IMR-90 (cell line): ENCODE results near the gene UPF1. TPM values are rescaled to one million over a fixed set of nuclear protein-coding genes. Genes with fewer than 3 reads are reported as not detected.
"Not testable (repeated sequence)": the region's sequence is repeated elsewhere in the genome, so short reads cannot be mapped to it uniquely, and the experiment has no call there.

ENCODE experiments used
- ATAC-seq: fragments of 200-7000 bp; cut with Tn5 transposase; 2 replicates; pipeline ENCODE4 v1.9.1; 2020; ENCODE audit warnings: low read depth, mild to moderate bottlenecking, moderate library complexity
- BruUV-seq: library from RNA; stranded (reverse); fragments of 400-500 nt; replicated peaks from 2 replicates; lab custom pipeline; 2021; lab: Mats Ljungman, UMichigan
- CTCF ChIA-PET: fragments of 300-600 bp; formaldehyde crosslinking; extraction: SDS; loops from one replicate; lab custom pipeline; 2021; ENCODE audit warnings: antibody characterized with exemption; lab: Yijun Ruan, JAX
- POLR2A ChIA-PET: fragments of 300-600 bp; sonication (Branson Sonifier 250); formaldehyde crosslinking; loops from one replicate; lab custom pipeline; 2022; ENCODE audit warnings: antibody characterized with exemption; ENCODE audit not compliant: unreplicated experiment; lab: Charles Lee
- DNase-seq: peaks from one replicate; pipeline ENCODE4 v3.0.0; 2013
- H2AFZ ChIP-seq: replicated peaks from 2 replicates; pipeline ENCODE3; 2013; ENCODE audit warnings: low read length, mild to moderate bottlenecking; ENCODE audit not compliant: poor library complexity
- H2AK5ac ChIP-seq: 2 replicates; pipeline ENCODE4 v1.6.1; 2013; ENCODE audit warnings: low read depth, low read length, inconsistent platforms
- H2AK9ac ChIP-seq: replicated peaks from 2 replicates; pipeline ENCODE3; 2013; ENCODE audit warnings: mild to moderate bottlenecking, low read depth, low read length, moderate library complexity; ENCODE audit not compliant: poor library complexity
- H2BK120ac ChIP-seq: 2 replicates; pipeline ENCODE4 v1.6.1; 2013; ENCODE audit warnings: low read depth, low read length, inconsistent platforms
- H2BK15ac ChIP-seq: 3 replicates; pipeline ENCODE4 v1.6.1; 2013; ENCODE audit warnings: low read depth, low read length, inconsistent platforms
- H2BK20ac ChIP-seq: 2 replicates; pipeline ENCODE4 v1.6.1; 2013; ENCODE audit warnings: low read depth, mild to moderate bottlenecking, inconsistent platforms, low read length, moderate library complexity
- H2BK5ac ChIP-seq: 2 replicates; pipeline ENCODE4 v1.6.1; 2013; ENCODE audit warnings: mild to moderate bottlenecking, low read depth, low read length, inconsistent platforms; ENCODE audit not compliant: poor library complexity, severe bottlenecking
- H3K14ac ChIP-seq: replicated peaks from 2 replicates; pipeline ENCODE4 v1.6.1; 2013; ENCODE audit warnings: low read depth, low read length, inconsistent platforms
- H3K18ac ChIP-seq: 2 replicates; pipeline ENCODE4 v1.6.1; 2013; ENCODE audit warnings: low read depth, low read length, control low read depth
- H3K23ac ChIP-seq: 2 replicates; pipeline ENCODE4 v1.6.1; 2013; ENCODE audit warnings: low read depth, low read length, inconsistent platforms
- H3K27ac ChIP-seq: 2 replicates; pipeline ENCODE4 v1.5.1; 2013; ENCODE audit warnings: mild to moderate bottlenecking, control low read depth, low read length; ENCODE audit not compliant: insufficient read depth
- H3K27me3 ChIP-seq: 2 replicates; pipeline ENCODE4 v1.6.1; 2013; ENCODE audit warnings: low read length; ENCODE audit not compliant: control insufficient read depth, insufficient read depth
- H3K36me3 ChIP-seq: 2 replicates; pipeline ENCODE4 v1.6.1; 2013; ENCODE audit warnings: low read length, mixed read lengths; ENCODE audit not compliant: control insufficient read depth, insufficient read depth
- H3K4ac ChIP-seq: 2 replicates; pipeline ENCODE4 v1.6.1; 2013; ENCODE audit warnings: low read depth, low read length, inconsistent platforms
- H3K4me1 ChIP-seq: 2 replicates; pipeline ENCODE4 v1.6.1; 2013; ENCODE audit warnings: low read length, mixed read lengths; ENCODE audit not compliant: control insufficient read depth, insufficient read depth
- H3K4me2 ChIP-seq: 2 replicates; pipeline ENCODE4 v1.6.1; 2013; ENCODE audit warnings: low read depth, mild to moderate bottlenecking, control low read depth, low read length, moderate library complexity
- H3K4me3 ChIP-seq: 2 replicates; pipeline ENCODE4 v1.5.1; 2013; ENCODE audit warnings: low read depth, mild to moderate bottlenecking, control low read depth, low read length, moderate library complexity; ENCODE audit not compliant: insufficient read depth
- H3K56ac ChIP-seq: 2 replicates; pipeline ENCODE4 v1.6.1; 2013; ENCODE audit warnings: low read length, inconsistent platforms; ENCODE audit not compliant: insufficient read depth; ENCODE audit errors: extremely low read depth
- H3K79me1 ChIP-seq, 2 experiments: 2 replicates each; pipeline ENCODE4 v1.6.1; 2013; ENCODE audit warnings: low read length in 2 of 2, inconsistent platforms in 1 of 2, low read depth in 1 of 2
- H3K9ac ChIP-seq: 2 replicates; pipeline ENCODE4 v1.6.1; 2013; ENCODE audit warnings: low read depth, low read length, control low read depth
- H3K9me1 ChIP-seq: 2 replicates; pipeline ENCODE4 v1.6.1; 2013; ENCODE audit warnings: low read length, inconsistent platforms; ENCODE audit not compliant: insufficient read depth
- H3K9me3 ChIP-seq: 2 replicates; pipeline ENCODE4 v1.6.1; 2013; ENCODE audit warnings: low read length; ENCODE audit not compliant: control insufficient read depth, insufficient read depth
- H4K20me1 ChIP-seq: 2 replicates; pipeline ENCODE4 v1.6.1; 2013; ENCODE audit warnings: low read length, inconsistent platforms; ENCODE audit not compliant: insufficient read depth
- H4K5ac ChIP-seq: 2 replicates; pipeline ENCODE4 v1.6.1; 2013; ENCODE audit warnings: mild to moderate bottlenecking, low read depth, low read length, control low read depth
- H4K8ac ChIP-seq, 2 experiments: 2 replicates each; pipeline ENCODE4 v1.6.1; 2013; ENCODE audit warnings: low read depth in 2 of 2, low read length in 2 of 2, control low read depth in 1 of 2, inconsistent platforms in 1 of 2
- H4K91ac ChIP-seq: 2 replicates; pipeline ENCODE4 v1.6.1; 2013; ENCODE audit warnings: low read depth, low read length, inconsistent platforms; ENCODE audit not compliant: insufficient read depth
- WGBS, 2 experiments: methylation state at CpG; one replicate each; pipeline versions ENCODE4 v1.1.5 to v1.1.7; 2013; ENCODE audit warnings: missing lambda C conversion rate in 2 of 2; ENCODE audit not compliant: insufficient read length in 1 of 2; ENCODE audit errors: extremely low coverage in 2 of 2; 5-methylcytosine and 5-hydroxymethylcytosine counted together
- dilution Hi-C: fragments of 300-500 bp; cut with HindIII; formaldehyde crosslinking; loops from one replicate; pipeline ENCODE4 v1.14.3; 2018; ENCODE audit warnings: low sequenced_read_pairs; ENCODE audit not compliant: unreplicated experiment
- in situ Hi-C: fragments of 300-500 bp; cut with MboI; formaldehyde crosslinking; loops from 3 replicates; pipeline ENCODE4 v1.14.3; 2019; ENCODE audit warnings: low sequenced_read_pairs, inconsistent platforms, mixed read lengths
- intact Hi-C: fragments of 100-400 bp; cut with micrococcal nuclease; formaldehyde crosslinking; loops from 2 replicates; pipeline ENCODE4 v1.10.0; 2022
- polyA plus RNA-seq, 3 experiments: library from polyadenylated mRNA; depleted of rRNA; stranded (reverse); fragments of >200 nt; gene quantifications; 2 replicates each; pipeline ENCODE4 v1.2.3, GENCODE V29; 2012; ENCODE audit warnings: low replicate concordance in 1 of 3
- total RNA-seq: library from RNA; depleted of rRNA; stranded (reverse); fragments of >200 nt; gene quantifications from 2 replicates; pipeline ENCODE4 v1.2.3, GENCODE V29; 2012; rRNA removed

UPF1 gene
- total and polyA plus RNA-seq, 2 of the 4 experiments (the other 2 are of a cell fraction), result 31.2 to 50.3 TPM

GRCh38 chr19:18917593-18917992 is 85.8 kb downstream of the UPF1 start:
- in situ Hi-C loops, CTCF ChIA-PET, H4K8ac ChIP-seq, H2AK9ac ChIP-seq, H3K9ac ChIP-seq, H2AFZ ChIP-seq, H2BK120ac ChIP-seq, H4K5ac ChIP-seq, H3K4ac ChIP-seq, H3K27ac ChIP-seq, H3K9me1 ChIP-seq, H3K56ac ChIP-seq, H3K9me3 ChIP-seq, BruUV-seq, H2BK15ac ChIP-seq, ATAC-seq, H3K27me3 ChIP-seq, POLR2A ChIA-PET, H3K23ac ChIP-seq, H3K4me1 ChIP-seq, H4K91ac ChIP-seq, H3K4me2 ChIP-seq, dilution Hi-C loops, H3K4me3 ChIP-seq, DNase-seq, H2BK5ac ChIP-seq, H2AK5ac ChIP-seq, H3K18ac ChIP-seq, H3K14ac ChIP-seq, H2BK20ac ChIP-seq: not testable (repeated sequence)
- peaks cover 30% of the 10 kb centered on the region for H3K36me3 ChIP-seq
- peaks cover 32 to 73% of the 10 kb centered on the region in 2 experiments for H3K79me1 ChIP-seq
- WGBS, 2 experiments, result 80% methylated on average over 1 of the region's 9 CpGs; no CpG with 5 or more reads in 1 of the 2 experiments
- H4K20me1 ChIP-seq, result peaks cover 41% of the 10 kb centered on the region
- intact Hi-C loops, result loop anchor here (1.0 to 5.0 kb wide), 2 partner anchors 21 to 330 kb away; partner anchors contain the start of genes CERS1 and REX1BD

Other genes with a start within 250 kb of the UPF1 start
- gene REX1BD, start 243.2 kb upstream of the UPF1 start, total RNA-seq, result 14.2 and 19.2 TPM in 2 replicates
- gene REX1BD, start 243.2 kb upstream of the UPF1 start, polyA plus RNA-seq (2012; rRNA removed), result 44.6 and 68.7 TPM in 2 replicates
- 0.18 and 0.28 TPM in 2 replicates for gene CRLF1, start 225.2 kb upstream of the UPF1 start, total RNA-seq
- gene CRLF1, start 225.2 kb upstream of the UPF1 start, polyA plus RNA-seq (2012; rRNA removed), result 3.0 and 3.1 TPM in 2 replicates
- under 0.01 and 0.28 TPM in 2 replicates for gene TMEM59L, start 219.1 kb upstream of the UPF1 start, total RNA-seq
- gene TMEM59L, start 219.1 kb upstream of the UPF1 start, polyA plus RNA-seq (2012; rRNA removed), result 5.9 and 6.1 TPM in 2 replicates
- 0.28 and 2.2 TPM in 2 replicates for gene KLHL26, start 194.9 kb upstream of the UPF1 start, total RNA-seq
- 4.7 and 5.8 TPM in 2 replicates for gene KLHL26, start 194.9 kb upstream of the UPF1 start, polyA plus RNA-seq (2012; rRNA removed)
- 0.18 and 0.28 TPM in 2 replicates for gene CRTC1, start 148.3 kb upstream of the UPF1 start, total RNA-seq
- 5.7 and 6.5 TPM in 2 replicates for gene CRTC1, start 148.3 kb upstream of the UPF1 start, polyA plus RNA-seq (2012; rRNA removed)
- under 0.01 TPM in 2 replicates for gene COMP, start 40.7 kb upstream of the UPF1 start, total RNA-seq
- gene COMP, start 40.7 kb upstream of the UPF1 start, polyA plus RNA-seq (2012; rRNA removed), result 0.34 and 0.43 TPM in 2 replicates
- 0.56 and 0.90 TPM in 2 replicates for gene CERS1, start 64.2 kb downstream of the UPF1 start, total RNA-seq
- 4.1 and 4.3 TPM in 2 replicates for gene CERS1, start 64.2 kb downstream of the UPF1 start, polyA plus RNA-seq (2012; rRNA removed)
- 310 and 347 TPM in 2 replicates for gene COPE, start 87.4 kb downstream of the UPF1 start, total RNA-seq
- 461 and 500 TPM in 2 replicates for gene COPE, start 87.4 kb downstream of the UPF1 start, polyA plus RNA-seq (2012; rRNA removed)
- 50.9 and 55.8 TPM in 2 replicates for gene DDX49, start 87.8 kb downstream of the UPF1 start, total RNA-seq
- 52.1 and 61.9 TPM in 2 replicates for gene DDX49, start 87.8 kb downstream of the UPF1 start, polyA plus RNA-seq (2012; rRNA removed)
- 50.8 and 53.4 TPM in 2 replicates for gene HOMER3, start 109.3 kb downstream of the UPF1 start, total RNA-seq
- gene HOMER3, start 109.3 kb downstream of the UPF1 start, polyA plus RNA-seq (2012; rRNA removed), result 77.0 and 84.5 TPM in 2 replicates
- gene SUGP2, start 201.6 kb downstream of the UPF1 start, total RNA-seq, result 23.3 and 25.8 TPM in 2 replicates
- 58.5 and 69.2 TPM in 2 replicates for gene SUGP2, start 201.6 kb downstream of the UPF1 start, polyA plus RNA-seq (2012; rRNA removed)
- gene ARMC6, start 201.6 kb downstream of the UPF1 start, total RNA-seq, result 46.7 and 52.7 TPM in 2 replicates
- gene ARMC6, start 201.6 kb downstream of the UPF1 start, polyA plus RNA-seq (2012; rRNA removed), result 41.5 and 44.7 TPM in 2 replicates
- gene SLC25A42, start 232.0 kb downstream of the UPF1 start, total RNA-seq, result 1.9 and 2.0 TPM in 2 replicates
- gene SLC25A42, start 232.0 kb downstream of the UPF1 start, polyA plus RNA-seq (2012; rRNA removed), result 8.6 and 9.9 TPM in 2 replicates